ENCODE data around the gene GPR173.

The GPR173 gene

GRCh38 chrX:53071604-53072417, 23.2 kb downstream of the GPR173 start:
- DNase-seq (ENCODE audit: low read depth): peak; percentile 55

- DNase-seq (ENCODE audit: low read depth): no peak
Observed at GRCh38 chrX:53072418-53073114, 24.0 kb downstream of the GPR173 start.

- DNase-seq (ENCODE audit: low read depth): no peak
Observed at GRCh38 chrX:53073115-53073586, 24.6 kb downstream of the GPR173 start.

GRCh38 chrX:53075011-53075410, 26.4 kb downstream of the GPR173 start:
- DNase-seq (ENCODE audit: low read depth): no peak

- DNase-seq (ENCODE audit: low read depth): no peak
Observed at GRCh38 chrX:53076671-53077070, 28.1 kb downstream of the GPR173 start.

GRCh38 chrX:53077207-53078197, 28.9 kb downstream of the GPR173 start:
- no peak for DNase-seq (ENCODE audit: low read depth)

- DNase-seq (ENCODE audit: low read depth): no peak
Observed at GRCh38 chrX:53078943-53079342, 30.4 kb downstream of the GPR173 start.

- peak; percentile 27 for DNase-seq (ENCODE audit: low read depth)
Observed at GRCh38 chrX:53080628-53081580, 32.3 kb downstream of the GPR173 start.

GRCh38 chrX:53081925-53082772, 33.6 kb downstream of the GPR173 start, which contains the start of gene TSPYL2:
Gene TSPYL2, plus strand, starts transcription at chrX:53082367. Its CDS starts 132 bp downstream, at chrX:53082499.
- DNase-seq (ENCODE audit: low read depth): peak; percentile 97

GRCh38 chrX:53082773-53083616, 34.4 kb downstream of the GPR173 start:
- DNase-seq (ENCODE audit: low read depth): no peak

GRCh38 chrX:53084043-53084570, 35.5 kb downstream of the GPR173 start:
- DNase-seq (ENCODE audit: low read depth): no peak

- DNase-seq (ENCODE audit: low read depth): no peak
Observed at GRCh38 chrX:53084863-53085262, 36.3 kb downstream of the GPR173 start.

GRCh38 chrX:53085661-53086229, 37.2 kb downstream of the GPR173 start:
- no peak for DNase-seq (ENCODE audit: low read depth)

GRCh38 chrX:53086464-53086863, 37.9 kb downstream of the GPR173 start:
- peak; percentile 29 for DNase-seq (ENCODE audit: low read depth)

GRCh38 chrX:53087388-53087831, 38.8 kb downstream of the GPR173 start:
- DNase-seq (ENCODE audit: low read depth): no peak

GRCh38 chrX:53088136-53088974, 39.8 kb downstream of the GPR173 start:
- DNase-seq (ENCODE audit: low read depth): peak; percentile 87

GRCh38 chrX:53089224-53089842, 40.7 kb downstream of the GPR173 start:
- DNase-seq (ENCODE audit: low read depth): peak; percentile 70
